Keratinocyte (primary cell): ENCODE data around the gene NAP1L4. TPM values are rescaled to one million over a fixed set of nuclear protein-coding genes. Genes with fewer than 3 reads are reported as not detected.

Experiments
- DNase-seq: peaks from one replicate; pipeline ENCODE4 v3.0.0-alpha.2; 2011; ENCODE audit warnings: low read depth, missing footprints, low spot score
- FAIRE-seq: peaks from 2 replicates; lab custom pipeline; 2011; peaks lifted over from hg19 to GRCh38; lab: Jason Lieb, UNC
- H2AFZ ChIP-seq: 2 replicates; pipeline ENCODE4 v1.6.0; 2012; ENCODE audit warnings: low read length, control low read depth, inconsistent platforms; ENCODE audit not compliant: control insufficient read depth
- H3K27ac ChIP-seq: 2 replicates; pipeline ENCODE4 v1.5.1; 2011; ENCODE audit warnings: low read length; ENCODE audit not compliant: control insufficient read depth, insufficient read depth
- H3K27me3 ChIP-seq: 3 replicates; pipeline ENCODE4 v1.6.0; 2011; ENCODE audit warnings: low read length; ENCODE audit not compliant: control insufficient read depth, insufficient read depth; ENCODE audit errors: extremely low read depth
- H3K36me3 ChIP-seq, 2 experiments: 2 replicates in 1 of 2; 3 replicates in 1 of 2; pipeline ENCODE4 v1.5.1; 2011; ENCODE audit warnings: low read length in 2 of 2, mild to moderate bottlenecking in 1 of 2; ENCODE audit not compliant: control insufficient read depth in 2 of 2, insufficient read depth in 2 of 2; ENCODE audit errors: extremely low read depth in 1 of 2
- H3K4me1 ChIP-seq: 3 replicates; pipeline ENCODE4 v1.5.1; 2011; ENCODE audit warnings: low read length; ENCODE audit not compliant: control insufficient read depth, insufficient read depth; ENCODE audit errors: extremely low read depth
- H3K4me2 ChIP-seq: 3 replicates; pipeline ENCODE4 v1.6.0; 2011; ENCODE audit warnings: low read depth, low read length; ENCODE audit not compliant: control insufficient read depth, insufficient read depth; ENCODE audit errors: extremely low read depth
- H3K4me3 ChIP-seq, 3 experiments: fragments of 200-600 bp in 1 of 3; sonication (generic) in 1 of 3; 2 replicates in 2 of 3; 3 replicates in 1 of 3; pipeline ENCODE4 v1.5.1; 2011 to 2016; ENCODE audit warnings: low read length in 3 of 3, mild to moderate bottlenecking in 3 of 3, control low read depth in 2 of 3, inconsistent platforms in 1 of 3, low read depth in 1 of 3, mixed read lengths in 1 of 3, mixed run types in 1 of 3, moderate library complexity in 1 of 3; ENCODE audit not compliant: control insufficient read depth in 2 of 3, insufficient read depth in 2 of 3; ENCODE audit errors: extremely low read depth in 1 of 3
- H3K79me2 ChIP-seq: 2 replicates; pipeline ENCODE4 v1.6.0; 2012; ENCODE audit warnings: low read length; ENCODE audit not compliant: control insufficient read depth, insufficient read depth
- H3K9ac ChIP-seq: 3 replicates; pipeline ENCODE4 v1.6.0; 2011; ENCODE audit warnings: low read length; ENCODE audit not compliant: control insufficient read depth, insufficient read depth; ENCODE audit errors: extremely low read depth
- H3K9me1 ChIP-seq: 3 replicates; pipeline ENCODE4 v1.6.0; 2011; ENCODE audit warnings: low read length; ENCODE audit not compliant: control insufficient read depth, insufficient read depth; ENCODE audit errors: extremely low read depth
- H3K9me3 ChIP-seq: 2 replicates; pipeline ENCODE4 v1.5.1; 2012; ENCODE audit warnings: low read depth, low read length; ENCODE audit not compliant: control insufficient read depth
- H4K20me1 ChIP-seq: 3 replicates; pipeline ENCODE4 v1.6.0; 2011; ENCODE audit warnings: low read length; ENCODE audit not compliant: control insufficient read depth, insufficient read depth; ENCODE audit errors: extremely low read depth
- CTCF ChIP-seq, 3 experiments: IDR thresholded peaks in 1 of 3; conservative IDR thresholded peaks in 1 of 3; optimal IDR thresholded peaks in 1 of 3; 2 replicates in 2 of 3; 3 replicates in 1 of 3; pipeline versions ENCODE3 to v1.5.1; 2011; ENCODE audit warnings: low read length in 3 of 3, mild to moderate bottlenecking in 3 of 3, moderate library complexity in 2 of 3, control low read depth in 1 of 3, inconsistent platforms in 1 of 3; ENCODE audit not compliant: insufficient read depth in 2 of 3; ENCODE audit errors: extremely low read depth in 1 of 3
- EZH2 ChIP-seq: IDR thresholded peaks from one replicate; pipeline ENCODE4 v1.6.1; 2012; ENCODE audit warnings: inconsistent platforms, mild to moderate bottlenecking, low read length, moderate library complexity
- dilution Hi-C: fragments of 300-500 bp; cut with MboI; formaldehyde crosslinking; loops from one replicate; pipeline ENCODE4 v1.7.0; 2020; ENCODE audit warnings: low sequenced_read_pairs; ENCODE audit not compliant: extremely low pct_ligation_motif_present
- polyA plus RNA-seq, 5 experiments: library from polyadenylated mRNA; depleted of rRNA in 3 of 5; stranded (reverse) in 3 of 5; stranded (forward) in 1 of 5; unstranded in 1 of 5; fragments of >200 nt; gene quantifications; 1 replicate in 1 of 5; 2 replicates in 3 of 5; 3 replicates in 1 of 5; pipeline versions ENCODE4 v1.2.1 to v1.2.3, GENCODE V29; 2011 to 2012; ENCODE audit warnings: missing spikeins in 2 of 5, low read depth in 1 of 5, low replicate concordance in 1 of 5

NAP1L4 gene
- polyA plus RNA-seq, 1 donor (not counting 4 experiments of a cell fraction or from before 2014, with no cell fraction given): 136 TPM

GRCh38 chr11:2924381-2924780 lies 67.7 kb downstream of the NAP1L4 start:
- Histone ChIP-seq H3K9me1 (peaks cover 3% of the 10 kb centered on the region), H2AFZ (no peak overlapping the region), H3K9ac (no peak overlapping the region), H3K27me3 (no peaks in the 10 kb centered on the region), H4K20me1 (peaks cover 12% of the 10 kb centered on the region), H3K9me3 (no peaks in the 10 kb centered on the region), H3K4me3 (no peak overlapping the region), H3K79me2 (peaks cover 26% of the 10 kb centered on the region), H3K4me1 (peaks cover 11% of the 10 kb centered on the region), H3K4me2 (no peak overlapping the region), H3K27ac (no peak overlapping the region), H3K36me3 (peaks cover 2 to 7% of the 10 kb centered on the region in 2 experiments)
- no peak for FAIRE-seq
- DNase-seq: no peak
- dilution Hi-C loops: no loop called here
- TF ChIP-seq CTCF (optimal IDR thresholded peaks at IDR 0.05 in 1 of 3, IDR thresholded peaks at IDR 0.05 in 1 of 3, conservative IDR thresholded peaks at IDR 0.05 in 1 of 3; ENCODE audit: extremely low read depth in 1 of 3, insufficient read depth in 2 of 3, low read length in 3 of 3) (no peak), EZH2 (no peak)

- peaks cover 12% of the 10 kb centered on the region for H4K20me1 ChIP-seq
- peaks cover 22% of the 10 kb centered on the region for H3K79me2 ChIP-seq
- no peak overlapping the region for H2AFZ ChIP-seq
- no peak overlapping the region for H3K4me2 ChIP-seq
- H3K4me1 ChIP-seq: peaks cover 11% of the 10 kb centered on the region
- FAIRE-seq: no peak
- no peak overlapping the region for H3K4me3 ChIP-seq
- TF ChIP-seq EZH2 (no peak), CTCF (optimal IDR thresholded peaks at IDR 0.05 in 1 of 3, IDR thresholded peaks at IDR 0.05 in 1 of 3, conservative IDR thresholded peaks at IDR 0.05 in 1 of 3; ENCODE audit: extremely low read depth in 1 of 3, insufficient read depth in 2 of 3, low read length in 3 of 3) (no peak)
- H3K9me3 ChIP-seq: no peaks in the 10 kb centered on the region
- H3K36me3 ChIP-seq: peaks cover 2 to 7% of the 10 kb centered on the region in 2 experiments
- H3K9ac ChIP-seq: no peak overlapping the region
- no peaks in the 10 kb centered on the region for H3K27me3 ChIP-seq
- no peak overlapping the region for H3K27ac ChIP-seq
- peaks cover 3% of the 10 kb centered on the region for H3K9me1 ChIP-seq
- dilution Hi-C loops: no loop called here
- DNase-seq: no peak
These were observed 68.4 kb downstream of the NAP1L4 start for GRCh38 chr11:2923446-2924375.
